Smooth muscle cell of the brain vasculature (primary cell): ENCODE data around the gene AFTPH.

Source experiments
- DNase-seq: peaks from one replicate; pipeline ENCODE4 v3.0.0-alpha.2; 2012; ENCODE audit warnings: low read depth, low spot score

The AFTPH gene

DNA sequence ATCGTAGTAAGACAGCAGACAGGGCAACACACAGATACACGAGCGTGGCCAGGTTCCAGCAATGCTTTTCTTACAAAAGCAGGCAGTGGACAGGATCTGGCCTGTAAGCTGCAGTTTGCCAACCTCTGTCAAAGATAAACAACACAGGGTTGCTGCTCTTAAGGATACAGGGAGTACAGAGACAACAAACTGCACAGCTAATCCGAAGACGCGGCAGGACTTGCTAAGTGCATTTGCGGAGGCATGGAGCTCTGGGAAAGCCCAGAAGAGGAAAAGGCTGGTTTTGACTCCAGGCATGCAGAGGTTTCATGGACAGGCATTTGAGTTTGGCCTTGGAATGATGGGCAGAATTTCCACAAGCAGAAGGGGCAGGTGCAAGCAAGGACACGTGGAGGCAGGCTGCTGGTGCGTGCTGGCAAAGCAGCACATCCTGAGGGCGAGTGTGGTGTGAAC, 105.2 kb downstream of the AFTPH start:
- DNase-seq, result no peak

DNA sequence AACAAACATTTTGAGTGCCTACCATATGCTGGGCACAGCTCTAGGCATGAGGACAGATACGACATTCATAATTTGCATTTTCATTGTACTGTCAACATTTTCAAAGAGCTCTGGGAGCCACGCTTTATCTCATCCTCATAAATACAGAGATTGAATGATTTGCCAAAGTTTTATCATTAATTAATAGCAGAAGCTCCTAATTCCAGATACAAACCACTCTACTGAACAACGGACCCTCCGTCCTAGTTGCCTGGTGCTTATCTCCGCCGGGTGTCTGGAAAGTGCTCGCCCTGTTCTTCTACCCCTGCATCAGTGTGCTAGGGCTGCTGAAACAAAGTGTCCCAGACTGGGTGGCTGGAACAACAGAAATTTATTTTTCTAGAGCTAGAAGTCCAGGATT, 105.7 kb downstream of the AFTPH start:
- no peak for DNase-seq

GRCh38 chr2:64630752-64631151, 106.6 kb downstream of the AFTPH start:
- DNase-seq, result no peak

DNA sequence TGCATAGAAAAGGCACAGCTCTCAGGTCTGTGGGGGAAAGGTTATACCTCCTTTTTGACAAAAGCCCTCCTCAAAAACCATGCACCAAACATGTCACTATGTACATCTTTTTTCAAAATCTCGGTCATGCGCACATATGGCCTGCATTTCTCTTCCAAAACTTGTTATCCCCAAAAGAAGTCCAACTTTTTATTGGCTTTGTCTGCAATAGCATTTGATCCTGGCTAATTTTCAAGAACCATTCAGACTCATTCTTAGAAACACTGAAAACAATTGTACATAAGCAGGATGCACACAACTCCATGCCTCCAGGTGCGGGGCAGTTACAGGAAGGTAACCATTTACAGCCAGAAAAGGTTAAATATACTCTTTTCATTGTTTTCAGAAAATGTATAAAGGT, 107.6 kb downstream of the AFTPH start:
- no peak for DNase-seq

DNA sequence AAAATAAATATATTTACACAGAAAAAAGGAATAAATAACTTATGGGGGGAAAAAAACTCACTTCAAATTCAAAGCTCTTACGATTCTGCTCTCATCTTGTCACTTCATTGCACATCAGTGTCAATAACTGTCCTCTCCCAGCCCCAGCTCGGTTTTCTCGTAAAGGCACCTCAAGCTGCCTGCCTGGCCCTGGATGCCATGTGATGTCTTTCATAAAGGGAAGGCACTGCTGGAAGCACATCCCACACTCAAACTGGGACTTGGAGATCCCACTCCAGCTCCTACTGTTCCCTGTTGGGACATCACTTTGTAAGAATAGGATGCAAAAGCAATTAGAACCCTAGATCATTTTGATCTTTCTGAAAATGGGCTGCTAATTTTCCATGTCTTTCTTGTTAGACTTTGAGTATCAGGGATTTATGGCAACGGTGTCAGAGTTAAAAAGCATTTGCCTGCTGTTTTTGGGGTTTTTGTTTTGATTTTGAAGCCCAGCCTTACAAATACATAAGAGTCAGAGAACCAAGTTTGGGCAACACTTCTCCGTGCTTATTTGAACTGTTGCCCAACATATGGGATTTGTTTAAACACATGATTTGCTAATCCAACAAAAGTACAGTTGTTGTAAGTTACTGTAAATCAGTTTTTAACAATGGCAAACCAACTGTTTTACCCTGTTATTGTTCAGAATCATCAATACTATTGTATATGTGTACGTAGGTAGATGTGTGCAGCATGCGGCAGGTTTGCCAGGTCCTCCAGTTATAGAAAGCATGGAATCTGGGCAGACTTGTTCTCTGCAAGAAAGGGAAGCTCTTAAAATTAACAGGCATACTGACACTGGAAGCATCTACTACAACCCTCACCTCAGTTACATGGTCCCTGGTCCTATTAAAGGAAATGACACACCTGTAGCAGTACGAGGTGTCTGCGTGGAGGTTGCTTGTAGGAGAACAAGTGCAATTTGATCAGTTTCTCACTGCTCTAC, 109.0 kb downstream of the AFTPH start:
- no peak for DNase-seq

DNA sequence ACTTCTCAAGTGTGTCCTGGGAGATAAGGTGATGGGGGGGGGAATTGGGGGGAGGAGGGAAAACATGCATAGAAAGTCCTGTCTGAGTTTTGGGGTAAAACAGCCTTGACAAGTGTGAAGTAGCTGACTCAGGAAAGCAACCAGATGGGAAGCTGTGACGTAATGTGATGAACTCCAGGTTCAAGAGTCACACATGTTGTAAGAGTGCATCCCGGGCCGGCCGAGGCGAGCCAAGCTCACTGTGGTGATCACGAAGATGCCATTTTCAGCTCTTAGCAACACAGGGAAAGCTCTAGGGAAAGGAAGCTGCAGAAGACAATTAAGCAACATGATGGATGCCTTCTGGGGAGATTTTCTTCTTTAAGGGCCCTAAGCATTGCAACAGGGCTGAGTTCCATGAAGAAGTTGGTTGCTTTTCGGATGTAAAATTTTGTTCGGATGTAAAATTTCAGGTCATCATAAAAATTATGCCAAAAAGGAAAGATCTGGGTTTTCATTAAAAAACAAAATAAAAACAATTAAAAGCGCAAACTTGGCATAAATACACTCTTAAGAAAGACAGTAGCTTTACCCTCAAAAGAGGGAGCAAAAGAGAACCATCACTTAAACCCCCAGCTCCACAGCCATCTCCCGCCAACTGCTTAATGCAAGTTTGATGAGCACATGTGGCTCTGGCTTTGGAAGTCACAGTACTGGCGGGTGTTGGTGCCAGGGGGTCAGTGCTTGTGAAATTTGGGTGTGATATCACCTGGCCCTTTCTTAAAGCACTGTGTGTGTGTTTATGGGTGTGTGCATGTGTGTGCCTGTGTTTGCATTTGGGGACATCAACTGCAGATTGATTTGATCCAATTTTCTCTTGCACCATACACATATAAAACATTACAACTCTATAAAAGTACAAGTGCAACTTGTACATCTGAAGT, 110.5 kb downstream of the AFTPH start:
- no peak for DNase-seq

DNA sequence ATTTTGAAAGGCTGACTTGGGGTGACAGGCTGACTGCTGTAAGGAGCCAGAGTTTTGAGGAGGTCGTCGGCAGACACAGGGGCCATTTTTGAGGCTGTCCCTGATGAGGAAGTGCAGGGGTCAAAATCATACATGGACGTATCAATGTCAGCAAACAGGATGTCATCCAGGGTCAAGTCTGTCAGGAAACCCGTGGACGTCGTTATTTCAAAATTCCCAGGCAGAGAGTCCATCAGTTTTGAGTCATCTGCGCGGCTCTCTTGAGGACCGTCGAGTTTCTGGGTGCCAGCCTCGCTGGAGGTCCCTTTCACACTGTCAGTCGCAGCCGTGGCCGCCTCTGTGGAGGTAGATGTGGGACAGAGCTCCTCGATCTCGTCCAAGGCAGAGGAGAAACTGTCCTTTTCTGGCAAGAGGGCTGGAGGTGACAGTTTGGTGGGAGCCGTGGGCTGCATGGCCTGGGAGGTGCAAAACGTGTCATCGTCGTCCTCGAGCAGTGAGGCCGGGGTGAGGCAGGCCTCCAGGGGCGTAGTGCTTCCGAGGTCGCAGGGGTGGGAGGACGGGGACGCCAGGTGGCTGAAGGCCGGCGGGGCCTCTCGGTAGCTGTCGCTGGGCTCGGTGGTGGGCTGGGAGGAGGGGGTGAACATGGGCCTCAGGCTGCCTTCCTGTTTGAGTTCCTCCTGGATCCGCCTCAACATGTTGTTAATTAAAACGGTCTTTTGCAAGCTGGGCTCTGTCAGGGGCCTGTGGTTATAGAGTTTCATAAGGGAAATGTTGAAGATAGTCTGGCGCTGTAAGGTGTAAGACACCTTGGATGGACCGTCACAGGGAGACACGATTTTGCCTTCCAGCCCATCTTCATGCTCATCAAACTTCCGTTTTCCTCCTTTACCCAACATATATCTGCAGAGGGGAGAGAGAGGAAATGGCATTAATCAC, 112.1 kb downstream of the AFTPH start:
- no peak for DNase-seq

- no peak for DNase-seq
Observed at GRCh38 chr2:64637000-64637635, 113.0 kb downstream of the AFTPH start.

- DNase-seq, result no peak
Observed at GRCh38 chr2:64637931-64638330, 113.8 kb downstream of the AFTPH start.

GRCh38 chr2:64638502-64639120, 114.5 kb downstream of the AFTPH start:
- DNase-seq, result no peak

- no peak for DNase-seq
Observed at GRCh38 chr2:64639691-64640090, 115.6 kb downstream of the AFTPH start.

GRCh38 chr2:64640153-64641044, 116.3 kb downstream of the AFTPH start:
- DNase-seq, result no peak

DNA sequence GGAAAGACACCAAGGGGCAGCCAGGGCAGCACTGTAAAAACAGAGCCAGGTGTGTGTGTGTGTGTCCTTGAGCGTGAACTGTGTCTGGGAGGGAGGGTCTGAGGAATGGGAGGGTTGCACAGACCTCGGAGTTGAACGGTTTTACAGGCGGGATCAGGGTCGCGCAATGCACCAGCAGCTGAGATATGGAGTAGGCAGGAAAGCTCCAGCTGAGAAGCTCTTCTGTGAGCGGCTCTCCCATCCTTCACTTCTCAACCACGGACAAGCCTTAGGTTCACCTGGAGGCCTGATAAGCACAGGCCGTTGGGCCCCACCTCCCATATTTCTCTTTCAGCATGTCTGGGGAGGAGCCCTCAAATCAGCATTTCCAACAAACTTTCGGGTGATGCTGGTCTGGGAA, 117.5 kb downstream of the AFTPH start:
- DNase-seq, result no peak
